Measurements from ENCODE around the gene PHF12.

The PHF12 gene

GRCh38 chr17:28951428-28951990, at the start of gene PHF12:
TSS of gene PHF12 (minus strand) at chr17:28951518. CDS start at chr17:28950960, 558 bp downstream.
- peak; percentile 98 for DNase-seq (ENCODE audit: low read depth, low spot score)

GRCh38 chr17:29000973-29001372, 49.7 kb upstream of the PHF12 start:
- no peak for DNase-seq (ENCODE audit: low read depth, low spot score)

- no peak for DNase-seq (ENCODE audit: low read depth, low spot score)
Observed at GRCh38 chr17:28999206-28999605, 47.9 kb upstream of the PHF12 start.

- no peak for DNase-seq (ENCODE audit: low read depth, low spot score)
Observed at GRCh38 chr17:28997806-28998205, 46.5 kb upstream of the PHF12 start.

- no peak for DNase-seq (ENCODE audit: low read depth, low spot score)
Observed at GRCh38 chr17:28996554-28997096, 45.3 kb upstream of the PHF12 start.

GRCh38 chr17:28993645-28994426, 42.5 kb upstream of the PHF12 start:
- no peak for DNase-seq (ENCODE audit: low read depth, low spot score)

- no peak for DNase-seq (ENCODE audit: low read depth, low spot score)
Observed at GRCh38 chr17:28992625-28993600, 41.6 kb upstream of the PHF12 start.

- no peak for DNase-seq (ENCODE audit: low read depth, low spot score)
Observed at GRCh38 chr17:28992185-28992584, 40.9 kb upstream of the PHF12 start.

- no peak for DNase-seq (ENCODE audit: low read depth, low spot score)
Observed at GRCh38 chr17:28991779-28992178, 40.5 kb upstream of the PHF12 start.

GRCh38 chr17:28989028-28989427, 37.7 kb upstream of the PHF12 start:
- DNase-seq (ENCODE audit: low read depth, low spot score), result no peak

- no peak for DNase-seq (ENCODE audit: low read depth, low spot score)
Observed at GRCh38 chr17:28988475-28988874, 37.2 kb upstream of the PHF12 start.

GRCh38 chr17:28986714-28987655, 35.7 kb upstream of the PHF12 start:
- DNase-seq (ENCODE audit: low read depth, low spot score), result no peak

- no peak for DNase-seq (ENCODE audit: low read depth, low spot score)
Observed at GRCh38 chr17:28985950-28986713, 34.8 kb upstream of the PHF12 start.

GRCh38 chr17:28983286-28984230, 32.2 kb upstream of the PHF12 start:
- no peak for DNase-seq (ENCODE audit: low read depth, low spot score)

GRCh38 chr17:28982131-28982793, 30.9 kb upstream of the PHF12 start:
- DNase-seq (ENCODE audit: low read depth, low spot score), result peak; percentile 17

GRCh38 chr17:28978356-28978964, 27.1 kb upstream of the PHF12 start:
- DNase-seq (ENCODE audit: low read depth, low spot score), result no peak

- DNase-seq (ENCODE audit: low read depth, low spot score), result no peak
Observed at GRCh38 chr17:28977659-28978355, 26.5 kb upstream of the PHF12 start.

Measured in activated naive CD8-positive, alpha-beta T cell treated with anti-CD3 and anti-CD28 coated beads, Interleukin-2, amount 50 U/mL, for 16 hours (primary cell).